Measurements from ENCODE around the gene SEC24A.

The SEC24A gene

DNA sequence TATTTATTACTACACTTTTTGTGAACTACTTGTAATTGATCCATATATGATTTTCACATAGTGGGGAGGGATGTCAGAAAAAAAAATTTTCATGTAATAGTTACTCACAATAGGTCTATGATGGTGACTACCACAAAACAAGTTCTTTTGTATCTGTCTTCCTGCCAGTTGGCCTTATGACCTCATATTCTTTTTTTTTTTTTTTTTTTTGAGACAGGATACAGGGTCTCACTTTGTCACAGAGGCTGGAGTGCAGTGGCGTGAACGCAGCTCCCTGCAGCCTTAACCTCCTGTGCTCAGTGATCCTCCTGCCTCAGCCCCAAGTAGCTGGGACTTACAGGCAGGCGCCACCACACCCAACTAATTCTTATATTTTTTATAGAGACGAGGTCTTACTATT is 10.9 kb downstream of the SEC24A start:
- H3K9ac ChIP-seq (ENCODE audit: low read length), result no peak overlapping the region
- no peak overlapping the region for H3K4me2 ChIP-seq (ENCODE audit: low read depth, low read length)
- H4K20me1 ChIP-seq (ENCODE audit: insufficient read depth, low read length), result peaks cover 24% of the 10 kb centered on the region; the same call in 1 of the 2 replicates
- H3K27me3 ChIP-seq (replicated peaks; ENCODE audit: insufficient read depth, low read length), result no peaks in the 10 kb centered on the region
- DNase-seq, result no peak
- H3K27ac ChIP-seq (ENCODE audit: low read length), result no peak overlapping the region
- H3K79me2 ChIP-seq (ENCODE audit: low read length), result peaks cover 95% of the 10 kb centered on the region
- H3F3A ChIP-seq (ENCODE audit: insufficient read depth, low read length), result no peaks in the 10 kb centered on the region; the same call in 1 of the 2 replicates
- H3K4me1 ChIP-seq (ENCODE audit: low read length), result no peaks in the 10 kb centered on the region
- H2AFZ ChIP-seq (ENCODE audit: low read length), result no peak overlapping the region
- no peaks in the 10 kb centered on the region for H3K9me2 ChIP-seq (replicated peaks; ENCODE audit: insufficient read depth, low read length)
- H3K4me3 ChIP-seq (ENCODE audit: low read length), result no peak overlapping the region
- TF ChIP-seq EZH2 (optimal IDR thresholded peaks at IDR 0.05; ENCODE audit: low read depth, low read length) (no peak), EZH2phosphoT487 (IDR thresholded peaks at IDR 0.05; ENCODE audit: low read length) (no peak)
- TF ChIP-seq, protein P1, sequence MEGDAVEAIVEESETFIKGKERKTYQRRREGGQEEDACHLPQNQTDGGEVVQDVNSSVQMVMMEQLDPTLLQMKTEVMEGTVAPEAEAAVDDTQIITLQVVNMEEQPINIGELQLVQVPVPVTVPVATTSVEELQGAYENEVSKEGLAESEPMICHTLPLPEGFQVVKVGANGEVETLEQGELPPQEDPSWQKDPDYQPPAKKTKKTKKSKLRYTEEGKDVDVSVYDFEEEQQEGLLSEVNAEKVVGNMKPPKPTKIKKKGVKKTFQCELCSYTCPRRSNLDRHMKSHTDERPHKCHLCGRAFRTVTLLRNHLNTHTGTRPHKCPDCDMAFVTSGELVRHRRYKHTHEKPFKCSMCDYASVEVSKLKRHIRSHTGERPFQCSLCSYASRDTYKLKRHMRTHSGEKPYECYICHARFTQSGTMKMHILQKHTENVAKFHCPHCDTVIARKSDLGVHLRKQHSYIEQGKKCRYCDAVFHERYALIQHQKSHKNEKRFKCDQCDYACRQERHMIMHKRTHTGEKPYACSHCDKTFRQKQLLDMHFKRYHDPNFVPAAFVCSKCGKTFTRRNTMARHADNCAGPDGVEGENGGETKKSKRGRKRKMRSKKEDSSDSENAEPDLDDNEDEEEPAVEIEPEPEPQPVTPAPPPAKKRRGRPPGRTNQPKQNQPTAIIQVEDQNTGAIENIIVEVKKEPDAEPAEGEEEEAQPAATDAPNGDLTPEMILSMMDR (IDR thresholded peaks at IDR 0.05; ENCODE audit: low read length), result no peak
- H3K36me3 ChIP-seq (replicated peaks; ENCODE audit: insufficient read depth, low read length), result peaks cover 14% of the 10 kb centered on the region
- H3K9me3 ChIP-seq (replicated peaks; ENCODE audit: insufficient read depth, low read length), result no peaks in the 10 kb centered on the region

GRCh38 chr5:134659922-134660321 is 11.3 kb downstream of the SEC24A start:
- TF ChIP-seq, protein P1 (IDR thresholded peaks at IDR 0.05; ENCODE audit: low read length), result no peak
- TF ChIP-seq EZH2phosphoT487 (IDR thresholded peaks at IDR 0.05; ENCODE audit: low read length) (no peak), EZH2 (optimal IDR thresholded peaks at IDR 0.05; ENCODE audit: low read depth, low read length) (no peak)
- Histone ChIP-seq H3K27ac (ENCODE audit: low read length) (no peak overlapping the region), H3K9ac (ENCODE audit: low read length) (no peak overlapping the region), H3K4me2 (ENCODE audit: low read depth, low read length) (no peak overlapping the region), H3K27me3 (replicated peaks; ENCODE audit: insufficient read depth, low read length) (no peaks in the 10 kb centered on the region), H3K4me3 (ENCODE audit: low read length) (no peak overlapping the region), H2AFZ (ENCODE audit: low read length) (no peak overlapping the region), H4K20me1 (ENCODE audit: insufficient read depth, low read length) (peaks cover 24% of the 10 kb centered on the region; the same call in 1 of the 2 replicates), H3K4me1 (ENCODE audit: low read length) (no peaks in the 10 kb centered on the region), H3K36me3 (replicated peaks; ENCODE audit: insufficient read depth, low read length) (peaks cover 14% of the 10 kb centered on the region), H3F3A (ENCODE audit: insufficient read depth, low read length) (no peaks in the 10 kb centered on the region; the same call in 1 of the 2 replicates), H3K9me3 (replicated peaks; ENCODE audit: insufficient read depth, low read length) (no peaks in the 10 kb centered on the region), H3K79me2 (ENCODE audit: low read length) (peaks cover 95% of the 10 kb centered on the region), H3K9me2 (replicated peaks; ENCODE audit: insufficient read depth, low read length) (no peaks in the 10 kb centered on the region)
- DNase-seq, result no peak

DNA sequence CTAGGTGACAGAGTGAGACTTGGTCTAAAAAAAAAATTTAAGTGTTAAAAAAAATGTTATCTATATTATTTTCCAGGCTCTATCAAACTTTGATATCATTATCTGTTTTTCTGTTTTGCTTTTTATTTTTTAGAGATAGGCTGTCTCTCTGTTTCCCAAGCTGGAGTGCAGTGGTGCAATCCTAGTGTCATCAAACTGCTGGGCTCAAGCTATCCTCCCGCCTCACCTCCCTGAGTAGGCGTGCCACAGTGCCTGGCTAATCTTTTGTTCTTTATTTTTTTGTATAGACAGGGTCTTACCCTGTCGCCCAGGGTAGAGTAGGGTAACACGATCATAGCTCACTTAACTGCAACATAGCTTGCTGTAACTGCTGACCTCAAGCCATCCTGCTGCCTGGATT is 14.4 kb downstream of the SEC24A start:
- H4K20me1 ChIP-seq (ENCODE audit: insufficient read depth, low read length), result peaks cover 24% of the 10 kb centered on the region; the same call in 1 of the 2 replicates
- no peaks in the 10 kb centered on the region for H3K9me2 ChIP-seq (replicated peaks; ENCODE audit: insufficient read depth, low read length)
- H3K79me2 ChIP-seq (ENCODE audit: low read length), result peaks cover 93% of the 10 kb centered on the region
- H3F3A ChIP-seq (ENCODE audit: insufficient read depth, low read length), result no peaks in the 10 kb centered on the region; the same call in 1 of the 2 replicates
- no peak overlapping the region for H2AFZ ChIP-seq (ENCODE audit: low read length)
- H3K4me2 ChIP-seq (ENCODE audit: low read depth, low read length), result no peak overlapping the region
- DNase-seq, result no peak
- no peak overlapping the region for H3K9ac ChIP-seq (ENCODE audit: low read length)
- TF ChIP-seq, protein P1 (IDR thresholded peaks at IDR 0.05; ENCODE audit: low read length), result no peak
- TF ChIP-seq EZH2phosphoT487 (IDR thresholded peaks at IDR 0.05; ENCODE audit: low read length) (no peak), EZH2 (optimal IDR thresholded peaks at IDR 0.05; ENCODE audit: low read depth, low read length) (no peak)
- H3K36me3 ChIP-seq (replicated peaks; ENCODE audit: insufficient read depth, low read length), result peaks cover 14% of the 10 kb centered on the region
- no peaks in the 10 kb centered on the region for H3K4me1 ChIP-seq (ENCODE audit: low read length)
- H3K27me3 ChIP-seq (replicated peaks; ENCODE audit: insufficient read depth, low read length), result no peaks in the 10 kb centered on the region
- no peak overlapping the region for H3K4me3 ChIP-seq (ENCODE audit: low read length)
- H3K9me3 ChIP-seq (replicated peaks; ENCODE audit: insufficient read depth, low read length), result no peaks in the 10 kb centered on the region
- no peak overlapping the region for H3K27ac ChIP-seq (ENCODE audit: low read length)

Data from MM.1S (cell line).